HG02763 (cell line): Measurements from ENCODE around the gene MRPL3.
"Not testable (repeated sequence)": the region's sequence is repeated elsewhere in the genome, so short reads cannot be mapped to it uniquely, and the experiment has no call there.

Source experiments
- ATAC-seq: cut with Tn5 transposase; IDR thresholded peaks from one replicate; pipeline ENCODE4 v1.9.1; 2021; ENCODE audit warnings: mild to moderate bottlenecking, moderate library complexity; ENCODE audit not compliant: unreplicated experiment

Gene MRPL3

DNA sequence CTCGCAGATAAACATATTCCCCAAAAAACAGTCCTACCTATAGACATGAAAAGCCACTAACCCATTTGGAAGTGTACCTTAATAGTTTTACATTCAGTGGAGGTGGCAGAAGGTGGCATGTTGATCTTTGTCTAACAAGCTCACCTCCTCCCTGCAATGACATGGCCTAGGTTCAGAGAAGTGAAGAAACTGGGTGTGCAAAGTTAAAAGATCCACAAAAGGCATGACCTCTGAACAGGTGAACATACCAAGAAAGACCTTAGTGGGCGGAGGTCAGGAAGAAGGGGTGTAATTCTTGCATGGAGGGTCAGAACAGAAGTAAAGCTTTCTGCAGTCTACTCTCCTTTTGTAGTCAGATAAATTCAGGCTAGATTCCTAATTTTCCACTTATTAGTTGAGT lies 822 bp downstream of the MRPL3 start:
- ATAC-seq, result no peak

DNA sequence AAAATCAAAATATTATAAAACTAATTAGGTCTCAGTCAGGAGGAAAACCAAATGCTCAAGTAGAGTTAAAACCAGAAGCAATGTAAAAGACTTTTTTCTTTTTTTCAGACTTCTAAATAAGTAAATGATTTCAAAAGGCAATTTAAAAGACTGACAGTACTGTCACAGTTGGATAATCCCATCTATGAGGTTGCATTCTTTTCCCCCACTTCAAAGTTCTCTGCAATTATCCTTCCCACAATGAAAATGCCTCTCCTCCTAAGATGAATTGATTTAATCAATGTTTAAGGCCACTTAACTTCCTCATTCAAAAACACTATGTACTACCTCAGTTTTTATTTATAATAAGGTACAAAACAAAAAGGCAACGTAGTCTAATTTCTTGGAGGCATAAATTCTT lies 8.1 kb downstream of the MRPL3 start:
- ATAC-seq, result no peak

DNA sequence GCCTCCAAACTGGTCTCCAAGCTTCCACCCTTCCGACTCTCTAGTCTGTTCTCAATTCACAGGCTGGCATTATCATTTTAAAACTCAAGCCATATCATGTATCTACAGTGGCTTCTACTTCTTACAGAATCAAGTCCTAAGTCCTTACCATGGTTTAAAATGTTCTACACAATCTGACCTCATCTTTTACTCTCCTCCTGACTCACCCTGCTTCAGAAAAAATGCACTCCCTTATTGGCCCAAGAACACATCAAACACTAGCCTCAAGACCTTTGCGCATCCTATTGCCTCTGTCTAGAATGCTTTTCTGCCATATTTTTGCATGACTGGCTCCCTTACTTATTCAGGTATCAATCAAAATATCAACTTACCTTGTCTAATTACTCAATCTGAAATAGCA lies 11.0 kb downstream of the MRPL3 start:
- ATAC-seq, result no peak

- no peak for ATAC-seq
These were observed 11.7 kb downstream of the MRPL3 start for GRCh38 chr3:131491084-131491483.

GRCh38 chr3:131486545-131486944 lies 16.2 kb downstream of the MRPL3 start:
- ATAC-seq, result not testable (repeated sequence)

DNA sequence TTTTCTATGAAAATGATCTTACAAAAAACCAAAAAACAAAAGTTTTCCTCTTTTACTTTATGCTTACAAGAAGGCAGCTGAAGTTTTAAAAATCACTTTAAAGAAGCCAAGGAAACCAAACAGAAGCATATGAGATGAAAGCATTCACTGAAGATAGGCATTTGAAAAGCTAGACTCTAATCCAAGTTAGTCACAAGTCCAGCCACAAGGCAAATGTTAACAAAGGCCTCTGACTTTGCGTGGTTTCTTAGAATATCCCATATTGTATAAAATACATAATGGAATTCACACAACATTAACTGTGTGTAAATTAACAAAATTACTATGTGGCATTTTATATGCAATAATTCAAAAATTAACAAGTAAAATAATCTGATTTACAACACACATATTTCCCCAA lies 17.7 kb downstream of the MRPL3 start:
- ATAC-seq, result no peak

GRCh38 chr3:131484496-131485111 lies 18.2 kb downstream of the MRPL3 start:
- ATAC-seq, result no peak

GRCh38 chr3:131480116-131480515 lies 22.7 kb downstream of the MRPL3 start:
- ATAC-seq, result no peak

- no peak for ATAC-seq
These were observed 25.0 kb downstream of the MRPL3 start for GRCh38 chr3:131477813-131478212.

DNA sequence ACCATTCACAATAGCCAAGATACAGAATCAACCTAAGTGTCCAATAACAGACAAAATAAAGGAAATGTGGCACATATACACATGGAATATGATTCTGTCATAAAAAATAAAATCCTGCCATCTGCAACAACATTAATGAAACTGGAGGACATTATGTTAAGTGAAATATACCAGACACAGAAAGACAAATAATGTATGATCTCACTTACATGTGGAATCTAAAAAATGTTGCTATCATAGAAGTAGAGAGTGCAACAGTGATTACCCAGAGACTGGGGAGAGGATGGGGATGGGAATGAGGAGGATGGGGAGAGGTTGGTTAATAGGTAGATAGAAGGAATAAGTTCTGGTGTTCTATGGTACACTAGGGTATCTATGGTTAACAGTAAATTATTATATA lies 28.7 kb downstream of the MRPL3 start:
- ATAC-seq, result no peak

DNA sequence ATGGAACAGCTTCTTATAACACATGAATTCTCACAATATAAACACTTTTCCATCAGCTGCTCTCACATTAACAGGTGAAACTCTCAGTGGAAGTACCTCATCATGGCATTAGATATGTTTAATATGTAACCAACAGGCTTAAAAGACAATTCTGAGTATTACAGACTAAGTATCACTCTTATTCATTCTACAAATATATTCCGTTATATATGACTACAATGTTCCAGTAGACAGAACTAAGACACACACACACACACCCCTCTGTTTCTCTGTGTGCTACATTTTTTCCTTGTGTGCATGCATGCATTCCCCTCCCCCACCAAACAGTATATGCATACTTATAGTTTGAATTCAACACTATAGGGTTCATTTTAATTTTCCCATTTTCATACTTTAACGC lies 32.4 kb downstream of the MRPL3 start:
- no peak for ATAC-seq

DNA sequence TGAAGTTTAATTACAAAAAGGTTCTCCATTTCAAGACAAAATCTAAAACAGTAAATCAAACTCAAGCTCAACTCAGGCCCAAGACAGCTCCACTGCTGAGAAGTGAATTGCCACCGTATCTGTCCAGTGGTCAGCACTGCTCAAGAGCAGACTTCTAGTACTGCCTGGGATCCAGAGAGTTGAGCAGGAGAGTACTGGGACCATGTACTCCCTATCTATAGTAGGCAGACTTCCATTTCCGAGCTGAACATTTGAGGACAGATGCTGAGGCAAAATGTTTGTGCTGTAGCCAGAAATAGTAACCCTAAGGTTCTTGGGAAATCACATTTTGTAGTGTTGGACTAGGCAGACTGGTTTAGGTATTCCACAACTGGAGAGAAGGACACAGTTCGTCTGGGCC lies 44.1 kb downstream of the MRPL3 start:
- ATAC-seq, result no peak

- no peak for ATAC-seq
These were observed 45.6 kb downstream of the MRPL3 start for GRCh38 chr3:131457220-131457619.

DNA sequence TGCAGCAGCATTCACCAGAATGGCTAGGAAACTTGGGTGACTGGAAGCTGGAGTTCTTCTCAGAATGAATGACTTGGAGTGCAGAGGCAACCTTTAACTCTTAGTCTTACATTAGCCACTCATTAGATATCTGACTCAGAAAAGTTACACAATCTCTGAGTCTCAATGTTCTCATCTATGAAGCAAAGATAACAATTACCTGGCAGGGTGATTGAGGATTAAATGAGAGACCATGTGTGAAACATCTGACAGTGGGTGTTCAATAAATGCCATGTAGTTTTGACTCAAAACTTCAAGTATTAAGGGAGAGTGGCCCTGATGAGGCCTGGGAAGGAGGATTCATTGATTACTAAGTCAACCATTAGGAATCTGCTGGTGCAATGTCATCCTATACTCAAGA lies 48.3 kb downstream of the MRPL3 start:
- ATAC-seq, result no peak

GRCh38 chr3:131453533-131453932 lies 49.2 kb downstream of the MRPL3 start:
- ATAC-seq, result no peak

DNA sequence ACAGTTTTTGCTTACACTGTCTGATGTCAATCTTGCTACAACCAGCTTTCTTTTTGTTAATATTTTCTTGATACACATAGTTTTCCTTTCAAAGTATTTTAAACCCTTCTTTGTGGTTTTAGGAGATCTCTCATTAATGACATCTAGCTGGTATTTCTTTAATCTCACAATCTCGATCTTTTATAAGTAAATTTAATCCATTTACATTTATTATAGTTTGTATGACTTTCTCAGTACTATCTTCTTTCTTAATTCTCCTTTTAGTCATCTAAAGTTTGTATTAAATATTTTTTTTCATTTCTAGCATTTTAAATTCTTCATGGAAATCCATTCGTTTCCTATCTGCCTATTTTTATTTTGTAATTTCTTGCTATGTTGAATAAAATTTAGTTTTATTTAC lies 55.4 kb downstream of the MRPL3 start:
- no peak for ATAC-seq

DNA sequence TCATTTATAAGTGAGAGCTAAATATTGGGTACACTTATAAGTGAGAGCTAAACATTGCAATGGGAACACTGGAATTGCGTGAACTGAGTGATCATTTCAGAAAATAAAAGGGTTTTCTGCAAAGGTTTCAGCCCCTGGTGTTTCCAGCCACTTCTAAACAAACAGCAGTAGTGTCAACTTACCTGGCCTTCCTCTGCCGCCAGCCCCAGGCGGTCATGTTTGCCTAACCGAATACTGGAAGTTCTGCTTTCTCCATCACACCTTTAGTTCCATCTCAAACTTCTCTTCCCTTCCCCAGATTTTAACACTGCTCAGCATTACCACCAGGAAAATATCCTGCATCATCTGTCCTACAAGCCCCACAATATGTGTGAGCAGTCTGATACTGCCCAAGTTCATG lies 58.6 kb downstream of the MRPL3 start:
- no peak for ATAC-seq

- no peak for ATAC-seq
These were observed 63.7 kb downstream of the MRPL3 start for GRCh38 chr3:131439084-131439483.

- no peak for ATAC-seq
These were observed 67.8 kb downstream of the MRPL3 start for GRCh38 chr3:131435000-131435399.

DNA sequence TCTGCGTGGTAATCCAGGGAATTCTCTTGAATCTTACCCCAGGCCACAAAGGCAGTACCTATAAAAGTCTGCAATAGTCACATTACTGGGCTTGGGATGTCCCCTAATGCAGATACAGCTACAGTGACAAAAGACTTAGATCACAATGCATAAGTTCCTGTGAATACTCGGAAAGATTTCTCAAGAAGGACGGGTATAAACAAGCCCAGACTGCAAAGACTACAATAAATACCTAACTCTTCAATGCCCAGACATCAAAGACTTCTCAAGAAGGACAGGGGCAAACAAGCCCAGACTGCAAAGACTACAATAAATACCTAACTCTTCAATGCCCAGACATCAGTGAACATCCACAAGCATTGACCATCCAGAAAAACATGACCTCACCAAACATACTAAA lies 70.3 kb downstream of the MRPL3 start:
- no peak for ATAC-seq

- ATAC-seq, result no peak
These were observed 71.0 kb downstream of the MRPL3 start for GRCh38 chr3:131431754-131432153.

- ATAC-seq, result no peak
These were observed 75.5 kb downstream of the MRPL3 start for GRCh38 chr3:131427226-131427625.

DNA sequence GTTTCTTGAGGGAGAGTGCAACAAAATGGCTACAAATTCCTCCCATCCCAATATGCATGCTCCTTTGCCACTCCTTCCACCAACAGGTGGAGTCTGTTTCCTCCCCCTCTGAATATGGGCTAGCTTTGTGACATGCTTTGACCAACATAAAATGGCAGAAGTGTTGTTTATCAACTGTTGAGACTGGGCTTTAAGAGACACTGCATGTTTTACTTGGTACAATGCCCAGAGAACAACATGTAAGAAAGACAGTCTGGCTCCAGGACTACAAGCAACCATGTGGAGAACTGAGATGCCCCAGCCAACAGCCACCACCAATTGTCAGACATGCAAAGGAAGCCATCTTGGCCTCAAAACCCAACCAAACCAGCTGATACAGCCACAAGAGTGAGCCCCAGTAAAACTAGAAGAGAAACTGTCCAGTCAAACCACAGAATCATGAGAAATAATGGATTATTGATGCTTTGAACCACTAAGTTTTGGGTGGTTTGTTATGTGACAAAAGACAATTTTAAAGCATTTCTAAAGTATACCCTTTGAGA lies 80.7 kb downstream of the MRPL3 start:
- no peak for ATAC-seq
